ENCODE data around the gene MYO18B. TPM values are rescaled to one million over a fixed set of nuclear protein-coding genes. Genes with fewer than 3 reads are reported as not detected.

The MYO18B gene
- polyA plus RNA-seq, 3 donors: 0.16 to 0.21 (median 0.20) TPM

GRCh38 chr22:25848954-25849353, 107.0 kb downstream of the MYO18B start:
- no peak for DNase-seq

DNA sequence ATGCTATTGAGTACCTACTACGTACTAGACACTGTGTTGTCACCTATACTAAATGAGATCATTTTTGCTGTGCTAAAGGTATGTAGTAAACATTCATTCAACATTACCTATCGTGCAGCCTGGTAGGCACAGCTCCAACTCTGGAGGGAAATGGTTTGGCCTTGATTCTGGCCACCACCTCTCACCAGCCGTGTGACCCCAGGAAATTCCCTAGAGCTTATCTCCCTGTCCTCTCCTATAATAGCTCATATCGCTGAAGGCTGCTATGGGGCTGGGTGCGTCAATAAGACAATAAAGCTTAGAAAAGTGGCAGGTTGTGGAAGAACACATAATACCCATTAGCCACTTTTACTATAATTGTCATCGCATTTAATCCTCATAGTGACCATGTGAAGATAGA, 107.5 kb downstream of the MYO18B start:
- DNase-seq: no peak

DNA sequence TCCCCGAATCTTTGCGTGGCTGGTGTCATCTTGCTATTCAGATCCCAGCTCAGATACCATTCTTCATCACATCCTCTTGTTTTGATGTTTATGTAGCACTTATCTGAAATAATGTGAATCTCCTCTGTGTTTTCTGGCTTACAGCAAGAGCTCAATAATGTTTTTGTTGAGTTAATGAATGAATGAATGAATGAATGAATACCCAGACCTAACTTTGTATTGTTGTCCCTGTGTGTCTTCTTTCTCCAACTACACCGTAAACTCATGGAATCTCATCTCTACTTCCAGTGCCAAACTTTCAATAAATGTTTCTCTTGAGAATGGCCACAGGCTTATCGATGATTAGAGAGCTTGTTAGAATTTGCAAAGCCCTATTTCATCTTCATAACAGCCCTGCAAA, 110.2 kb downstream of the MYO18B start:
- DNase-seq: no peak

DNA sequence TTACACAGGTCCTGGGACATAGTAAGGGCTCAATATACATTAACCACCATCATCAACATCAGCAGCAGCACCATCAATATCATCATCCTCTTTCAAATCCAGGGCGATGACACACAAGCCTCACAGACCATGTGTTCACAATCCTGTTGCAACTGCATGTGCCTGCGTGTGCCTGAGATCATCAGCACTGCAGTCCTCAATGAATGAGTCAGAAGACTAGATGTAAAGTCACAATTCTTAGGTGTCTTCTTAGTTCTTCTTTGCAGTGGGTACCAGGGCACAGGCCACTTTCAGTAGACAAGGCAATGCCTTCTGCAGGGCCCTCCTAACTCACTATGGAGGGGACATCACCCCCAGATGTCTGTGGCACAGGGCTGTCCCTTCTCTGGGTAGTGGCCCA, 111.1 kb downstream of the MYO18B start:
- DNase-seq: no peak

DNA sequence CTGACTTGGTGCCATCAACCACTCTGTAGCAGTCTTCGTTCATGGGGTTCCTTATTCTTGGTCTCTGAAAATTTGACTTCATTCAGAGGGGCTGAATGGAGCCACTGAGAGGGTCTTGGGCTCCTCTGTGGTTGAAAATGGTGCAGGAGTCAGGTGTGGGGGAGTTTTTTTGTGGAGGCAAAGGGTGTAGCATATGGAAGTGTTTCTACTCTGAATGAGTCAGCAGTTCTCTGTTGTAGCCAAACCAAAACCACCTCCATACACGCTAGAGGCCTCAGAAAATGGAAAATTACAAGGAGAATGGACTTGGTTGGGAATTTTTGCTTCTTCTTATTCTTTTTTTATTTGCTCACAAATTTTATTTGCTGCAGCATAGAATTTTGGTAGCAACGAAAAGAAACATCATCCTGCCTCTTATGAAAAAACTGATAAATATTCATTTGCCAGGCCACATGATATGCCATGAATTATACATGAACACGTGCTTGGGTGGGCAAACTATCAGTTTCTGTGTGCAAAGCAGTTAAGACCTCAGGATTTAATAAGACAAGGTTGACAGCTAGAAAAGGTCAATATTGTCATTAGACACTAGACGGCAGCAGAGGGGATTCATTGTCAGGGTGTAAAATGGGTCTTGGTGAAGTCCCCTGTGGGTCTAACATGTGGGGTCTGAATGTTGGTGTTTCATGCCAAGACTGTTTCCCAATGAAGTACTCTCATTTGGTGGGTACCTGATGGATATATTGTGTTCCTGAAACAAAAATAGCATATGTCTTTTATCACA, 111.7 kb downstream of the MYO18B start:
- DNase-seq: no peak

GRCh38 chr22:25869771-25870170, 127.8 kb downstream of the MYO18B start:
- no peak for DNase-seq

GRCh38 chr22:25874327-25874726, 132.3 kb downstream of the MYO18B start:
- DNase-seq: no peak

GRCh38 chr22:25875461-25875860, 133.5 kb downstream of the MYO18B start:
- DNase-seq: no peak

DNA sequence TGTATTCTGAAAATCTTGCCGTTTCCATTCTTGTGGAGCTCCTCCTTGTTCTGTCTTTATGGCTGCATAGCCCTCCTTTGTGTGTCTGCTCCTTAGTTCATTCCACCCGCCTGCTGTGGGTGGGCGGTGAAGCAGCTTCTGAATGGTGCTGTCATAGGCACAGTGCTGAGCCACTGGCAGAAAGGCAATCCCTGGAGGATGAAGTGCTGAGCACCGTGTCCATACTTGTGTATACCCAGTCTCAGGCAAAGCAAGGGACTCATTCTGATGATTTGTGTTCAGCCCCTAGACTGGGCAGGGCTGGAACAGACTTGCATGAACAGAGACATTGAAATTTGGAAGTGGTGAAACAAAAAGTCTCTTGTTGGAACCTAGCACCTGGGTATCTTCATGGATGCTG, 134.9 kb downstream of the MYO18B start:
- DNase-seq: no peak

DNA sequence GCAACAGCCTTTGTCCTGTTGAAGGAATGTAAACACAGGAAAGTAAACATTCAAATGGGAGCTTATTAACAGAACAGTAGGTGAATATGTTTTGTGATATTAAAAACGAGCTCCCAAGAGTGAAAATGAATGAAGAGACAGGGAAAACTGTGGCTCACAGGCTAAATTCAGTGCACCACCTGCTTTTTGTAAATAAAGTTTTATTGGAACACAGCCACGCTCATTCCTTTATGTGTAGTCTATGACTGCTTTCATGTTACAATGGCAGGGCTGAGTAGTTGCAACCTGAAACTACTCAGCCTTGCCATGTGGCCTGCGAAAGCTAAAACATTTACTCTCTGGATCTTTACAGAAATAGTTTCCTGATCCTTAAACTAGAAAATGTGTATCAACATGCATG, 136.9 kb downstream of the MYO18B start:
- DNase-seq: no peak

GRCh38 chr22:25880524-25880923, 138.5 kb downstream of the MYO18B start:
- DNase-seq: no peak

DNA sequence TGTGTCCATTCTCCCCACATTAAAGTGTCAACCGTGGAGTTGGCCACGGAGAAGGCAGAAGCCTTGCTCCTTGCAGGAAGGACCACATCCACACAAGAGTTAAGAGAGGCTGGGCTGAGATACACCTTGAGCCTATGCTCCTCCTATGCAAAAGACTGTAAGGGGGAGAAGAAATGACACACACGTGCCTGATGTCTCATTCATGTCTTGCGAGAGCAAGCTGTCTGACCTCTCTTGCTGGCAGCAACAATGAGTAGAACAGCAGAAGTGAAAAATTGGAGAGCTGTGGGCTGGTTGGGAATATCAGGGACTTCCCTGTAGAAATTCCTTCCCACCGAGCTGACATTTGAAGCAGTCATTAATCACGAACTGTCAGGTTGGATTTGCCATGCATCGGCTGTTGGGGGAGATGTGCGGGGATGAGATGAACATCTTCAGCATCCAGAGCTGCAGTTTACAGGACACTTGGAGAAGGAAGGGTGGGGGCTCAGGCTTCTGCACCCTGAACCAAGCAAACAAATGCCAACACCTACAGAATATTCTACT, 139.3 kb downstream of the MYO18B start:
- DNase-seq: no peak

DNA sequence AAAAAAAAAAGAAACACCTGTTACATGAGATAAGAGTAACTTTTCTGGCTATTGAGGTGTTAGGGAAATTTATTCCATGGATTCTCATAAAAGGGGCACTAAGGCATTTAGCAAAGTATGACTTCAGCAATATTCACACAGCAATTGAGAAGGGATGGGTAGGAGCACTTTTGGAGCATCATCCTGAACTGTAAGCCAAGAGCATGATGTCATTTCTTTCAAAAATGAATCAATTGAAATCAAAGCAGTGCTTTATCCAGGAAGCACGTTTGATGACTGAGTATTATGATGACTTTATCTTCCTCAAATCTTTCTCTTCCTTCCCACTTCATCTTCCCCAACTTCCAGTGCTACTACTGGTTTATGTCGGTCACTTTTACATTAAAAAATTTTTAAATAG, 140.4 kb downstream of the MYO18B start:
- no peak for DNase-seq

DNA sequence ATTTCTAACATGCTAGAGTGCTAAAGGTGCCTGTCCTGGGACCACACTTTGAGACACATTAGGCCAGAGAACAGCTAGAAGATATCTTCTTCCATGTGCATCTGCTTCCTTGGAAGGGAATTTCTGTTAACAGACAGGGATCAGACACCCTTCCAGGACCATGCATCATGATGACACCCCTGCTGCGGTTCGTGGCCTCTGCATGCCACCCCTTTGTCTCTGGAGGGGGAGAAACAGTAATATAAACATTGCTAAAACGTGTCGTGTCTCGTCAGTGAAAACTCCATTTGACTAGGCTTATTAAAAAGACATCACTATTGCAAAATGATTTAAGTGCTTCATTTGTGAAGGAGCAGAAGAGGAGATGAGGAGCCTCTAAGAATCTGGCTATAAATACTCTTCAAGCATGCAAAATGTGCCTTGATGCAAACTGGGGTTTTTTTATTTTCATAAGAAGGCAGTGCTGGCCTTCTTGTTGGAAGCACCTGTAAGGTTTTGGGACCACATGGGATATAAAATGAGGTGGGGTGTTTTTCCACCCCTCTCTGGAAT, 141.6 kb downstream of the MYO18B start:
- no peak for DNase-seq

GRCh38 chr22:25884121-25884520, 142.1 kb downstream of the MYO18B start:
- no peak for DNase-seq

- DNase-seq: no peak
These were observed 146.5 kb downstream of the MYO18B start for GRCh38 chr22:25888399-25889054.

DNA sequence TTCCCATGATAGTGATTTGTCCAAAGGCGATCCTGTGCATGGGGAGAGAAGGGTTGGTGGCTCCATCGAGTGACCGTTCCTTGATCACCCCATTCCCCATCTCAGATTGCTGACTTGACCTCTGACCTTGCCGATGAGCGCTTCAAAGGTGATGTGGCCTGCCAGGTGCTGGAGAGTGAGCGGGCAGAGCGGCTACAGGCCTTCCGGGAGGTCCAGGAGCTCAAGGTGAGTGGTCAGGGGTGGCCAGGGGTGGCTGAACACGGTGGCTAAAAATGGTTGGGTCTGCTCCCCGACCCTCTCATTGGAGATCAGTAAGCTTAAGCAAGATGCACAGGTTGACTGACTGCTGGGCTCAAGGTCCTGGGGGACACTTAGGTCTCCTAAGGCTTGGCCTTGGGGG, 148.7 kb downstream of the MYO18B start:
- DNase-seq: no peak

DNA sequence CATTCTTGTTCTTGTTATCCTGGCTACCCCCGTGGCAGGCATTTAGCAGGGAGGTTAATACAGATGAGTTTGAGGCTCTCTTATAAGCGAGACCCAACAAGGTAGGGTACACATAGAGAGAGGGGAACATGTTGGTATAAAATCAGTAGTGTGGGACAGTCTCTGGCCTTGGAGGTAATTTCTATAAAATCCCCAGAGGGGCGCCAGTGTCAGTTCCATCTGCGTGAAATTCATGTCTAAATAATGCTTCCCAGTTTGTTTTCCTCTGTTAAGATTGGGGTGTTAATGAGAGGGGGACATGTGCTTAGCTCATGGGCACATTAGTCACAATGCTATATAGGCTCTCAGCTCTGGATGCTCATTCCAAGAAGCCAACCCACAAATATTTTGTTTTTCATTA, 150.7 kb downstream of the MYO18B start:
- DNase-seq: no peak

GRCh38 chr22:25895678-25896077, 153.7 kb downstream of the MYO18B start:
- no peak for DNase-seq

DNA sequence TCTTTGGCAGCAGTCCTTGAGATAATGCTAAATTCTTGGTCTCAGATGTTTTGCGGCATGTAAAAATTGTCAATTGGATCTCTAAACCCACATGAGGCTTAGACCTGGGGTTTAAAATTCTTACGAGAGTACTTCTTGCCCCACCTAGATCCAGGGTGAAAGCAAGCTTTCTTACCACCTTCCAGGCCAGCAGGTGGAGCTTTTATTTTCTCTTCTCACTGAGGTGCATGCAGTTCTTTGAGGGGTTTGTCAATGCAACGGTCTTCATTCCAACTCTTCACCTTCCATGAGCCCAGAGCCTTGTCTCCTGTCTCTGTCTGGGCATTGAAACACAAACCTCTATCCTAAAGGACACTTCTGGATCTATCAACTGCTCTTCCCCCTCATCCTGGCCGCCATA, 154.1 kb downstream of the MYO18B start:
- no peak for DNase-seq

DNA sequence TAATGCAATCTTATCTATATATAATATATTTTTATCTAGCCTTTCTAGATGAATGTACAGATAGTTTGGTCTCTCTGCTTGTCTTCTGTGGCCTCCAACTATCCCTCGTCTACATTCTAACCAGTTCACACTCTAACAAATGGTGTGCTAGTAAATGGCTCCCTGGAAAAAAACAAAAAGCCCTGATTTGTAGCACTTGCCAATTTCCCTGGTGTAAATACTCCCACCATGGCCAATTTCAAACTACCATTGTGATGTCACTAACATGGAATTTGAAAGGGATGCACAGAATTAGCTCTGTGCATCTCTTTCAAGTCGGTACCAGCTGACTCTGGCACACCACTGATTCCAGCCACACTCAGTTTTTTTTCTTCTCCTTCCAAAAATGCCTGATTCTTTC, 154.6 kb downstream of the MYO18B start:
- no peak for DNase-seq

GRCh38 chr22:25898707-25899365, 156.8 kb downstream of the MYO18B start:
- no peak for DNase-seq

- no peak for DNase-seq
These were observed 157.6 kb downstream of the MYO18B start for GRCh38 chr22:25899566-25899965.

All from renal pelvis (tissue), 4 donors.